ENCODE measurements around the gene SFXN4.

The SFXN4 gene, protein sequence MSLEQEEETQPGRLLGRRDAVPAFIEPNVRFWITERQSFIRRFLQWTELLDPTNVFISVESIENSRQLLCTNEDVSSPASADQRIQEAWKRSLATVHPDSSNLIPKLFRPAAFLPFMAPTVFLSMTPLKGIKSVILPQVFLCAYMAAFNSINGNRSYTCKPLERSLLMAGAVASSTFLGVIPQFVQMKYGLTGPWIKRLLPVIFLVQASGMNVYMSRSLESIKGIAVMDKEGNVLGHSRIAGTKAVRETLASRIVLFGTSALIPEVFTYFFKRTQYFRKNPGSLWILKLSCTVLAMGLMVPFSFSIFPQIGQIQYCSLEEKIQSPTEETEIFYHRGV

DNA sequence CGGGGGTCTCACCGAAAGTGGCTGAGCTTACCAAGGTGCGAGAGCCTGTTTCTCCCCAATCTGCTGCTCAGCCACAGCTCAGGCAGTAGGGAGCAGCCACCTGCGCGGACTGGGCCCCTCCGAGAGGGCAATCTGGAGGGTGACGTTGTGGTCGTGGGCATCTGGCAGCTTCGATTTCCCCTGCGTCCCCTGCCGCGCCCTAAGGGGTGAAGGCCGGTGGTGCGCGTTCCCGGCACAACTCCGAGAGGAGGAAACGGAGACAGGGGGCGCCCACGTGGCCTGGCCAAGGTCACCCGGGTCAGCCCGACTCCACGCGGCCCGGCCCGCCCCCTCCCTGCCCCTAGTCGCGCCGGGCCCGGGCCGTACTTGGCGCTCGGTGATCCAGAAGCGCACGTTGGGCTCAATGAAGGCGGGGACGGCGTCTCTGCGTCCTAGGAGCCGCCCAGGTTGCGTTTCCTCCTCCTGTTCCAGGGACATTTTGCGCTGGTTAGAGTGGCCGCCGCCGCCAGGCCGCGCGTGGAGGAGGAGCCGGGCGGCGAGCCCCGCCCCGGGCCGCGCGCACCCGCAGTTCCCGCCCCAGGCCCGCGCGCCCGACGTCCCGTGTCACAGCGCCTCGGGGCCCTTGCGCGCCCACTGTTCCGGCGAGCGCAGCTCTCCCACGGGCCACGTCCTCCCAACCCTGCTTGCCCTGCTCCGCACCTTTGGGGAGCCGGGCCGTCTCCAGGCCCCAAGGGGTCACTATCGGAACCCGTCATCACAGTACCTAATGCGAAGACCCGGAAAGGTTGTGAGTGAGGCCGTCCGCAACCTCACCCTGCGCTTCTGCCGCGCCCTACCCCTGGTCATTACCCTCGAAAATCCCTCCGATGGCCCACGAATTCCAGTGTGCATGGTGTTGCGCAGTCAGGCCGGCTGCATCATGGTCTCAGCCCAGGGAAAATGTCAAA, at the start of gene SFXN4:
Gene SFXN4, minus strand, starts transcription at position 544 of the 947 bp plus-strand sequence. Its CDS starts 67 bp downstream, at position 477.
- peak; percentile 55 to 71 (median 61) for DNase-seq (ENCODE audit: low read depth in 3 of 3)

DNA sequence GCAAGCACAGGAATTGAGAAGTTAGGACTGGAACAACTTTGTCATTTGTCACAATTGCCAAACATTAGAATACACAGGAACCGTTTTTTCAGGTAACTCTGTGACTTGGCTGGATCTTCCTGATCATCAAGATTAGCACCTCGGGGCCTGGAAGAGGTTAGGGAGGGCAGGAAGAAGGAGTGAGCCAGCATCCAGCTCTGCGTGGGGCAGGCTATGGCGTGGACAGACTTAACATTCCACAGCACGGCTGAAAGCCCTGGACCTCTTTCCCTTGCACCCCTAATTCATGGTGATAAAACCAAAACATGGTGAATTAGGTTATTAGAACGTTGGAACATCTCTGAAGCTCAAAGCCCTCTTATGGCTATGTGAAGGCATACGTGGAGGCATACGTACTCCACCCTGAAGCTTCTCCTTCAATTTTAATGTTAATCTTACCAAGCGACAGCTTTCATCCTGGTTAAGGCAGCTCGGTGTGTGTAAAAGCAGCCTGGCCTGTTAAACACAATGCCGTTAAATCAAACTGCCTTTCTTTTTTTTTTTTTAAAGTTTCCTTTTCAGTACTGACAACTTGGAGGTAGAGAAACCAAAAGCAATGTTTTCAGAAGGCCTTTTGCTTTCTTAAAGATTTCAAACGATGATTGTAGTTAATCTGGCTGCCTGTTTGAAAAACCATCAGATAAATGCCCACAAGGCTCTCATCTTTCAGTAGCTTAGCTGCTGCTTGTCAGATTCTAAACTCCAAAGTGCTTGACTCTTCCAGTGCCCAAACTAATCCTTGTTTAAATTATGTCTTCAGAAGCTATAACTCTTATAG, 46.3 kb upstream of the SFXN4 start:
- DNase-seq (ENCODE audit: low read depth in 3 of 3): no peak

DNA sequence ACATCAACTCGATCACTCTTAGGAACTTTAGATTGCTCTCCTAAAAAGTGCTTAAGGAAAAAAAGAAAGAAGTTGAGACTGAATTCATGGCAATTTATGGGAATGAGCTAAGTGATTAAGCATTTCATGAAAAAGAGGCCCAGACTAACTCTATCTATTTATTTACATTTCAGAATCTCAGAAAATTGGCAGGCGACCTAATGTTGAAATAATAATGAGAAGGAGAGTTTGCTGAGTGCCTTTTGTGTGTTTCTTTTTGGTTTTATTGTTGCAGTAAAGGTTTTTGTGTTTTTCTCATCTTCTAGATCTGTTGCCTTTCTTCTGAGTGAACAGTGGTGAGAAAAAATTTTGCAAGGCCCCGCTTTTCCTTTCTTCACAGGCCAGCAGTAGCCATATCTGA, 45.7 kb upstream of the SFXN4 start:
- no peak for DNase-seq (ENCODE audit: low read depth in 3 of 3)

DNA sequence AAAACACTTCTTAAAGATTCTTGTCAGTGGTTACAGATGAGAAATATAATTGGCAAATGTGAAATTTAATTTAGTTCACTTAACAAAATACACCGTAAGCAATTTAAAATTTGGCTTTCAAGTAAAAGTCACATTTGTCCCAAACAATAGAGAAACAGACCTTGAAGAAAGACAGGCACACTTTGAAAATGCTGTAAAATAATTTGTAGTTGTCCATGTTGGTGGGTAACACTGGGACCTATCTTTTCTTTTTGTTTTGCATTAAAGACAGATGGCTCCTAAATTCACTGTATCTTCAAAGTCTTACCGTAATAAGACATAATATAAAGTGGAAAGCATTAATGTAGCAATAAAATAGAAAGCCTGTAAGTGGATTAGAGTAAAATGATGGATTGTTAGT, 45.1 kb upstream of the SFXN4 start:
- no peak for DNase-seq (ENCODE audit: low read depth in 3 of 3)

DNA sequence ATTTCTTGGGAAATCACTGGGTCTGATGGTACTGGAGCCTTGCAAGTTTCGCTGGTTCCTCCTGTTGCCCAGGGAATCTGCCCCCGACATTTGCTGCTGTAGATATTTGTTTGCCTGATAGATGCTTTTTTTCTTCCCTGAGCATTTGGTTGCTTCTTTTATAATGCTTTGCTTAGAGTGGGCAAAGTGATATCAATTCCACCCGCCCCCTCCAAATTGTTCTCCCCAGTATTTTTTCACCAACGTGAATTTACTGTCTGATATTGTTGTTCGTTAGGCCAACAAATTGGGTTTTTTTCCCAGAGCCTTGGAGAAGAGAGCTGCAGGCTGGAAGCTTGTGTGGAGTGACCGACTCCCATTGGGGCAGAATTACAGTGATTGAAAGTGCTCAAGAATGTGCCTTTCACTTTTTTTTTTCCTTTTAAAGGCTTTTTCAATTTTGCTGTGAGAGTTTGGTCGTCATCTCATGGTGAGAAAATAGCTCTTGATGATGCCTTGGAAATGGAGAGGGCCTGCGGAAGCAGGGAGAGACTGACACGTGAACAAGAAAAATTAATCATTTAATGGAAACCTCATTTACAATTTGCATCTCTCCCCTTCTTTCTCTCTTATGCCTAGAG, 44.3 kb upstream of the SFXN4 start:
- DNase-seq (ENCODE audit: low read depth in 3 of 3): no peak

DNA sequence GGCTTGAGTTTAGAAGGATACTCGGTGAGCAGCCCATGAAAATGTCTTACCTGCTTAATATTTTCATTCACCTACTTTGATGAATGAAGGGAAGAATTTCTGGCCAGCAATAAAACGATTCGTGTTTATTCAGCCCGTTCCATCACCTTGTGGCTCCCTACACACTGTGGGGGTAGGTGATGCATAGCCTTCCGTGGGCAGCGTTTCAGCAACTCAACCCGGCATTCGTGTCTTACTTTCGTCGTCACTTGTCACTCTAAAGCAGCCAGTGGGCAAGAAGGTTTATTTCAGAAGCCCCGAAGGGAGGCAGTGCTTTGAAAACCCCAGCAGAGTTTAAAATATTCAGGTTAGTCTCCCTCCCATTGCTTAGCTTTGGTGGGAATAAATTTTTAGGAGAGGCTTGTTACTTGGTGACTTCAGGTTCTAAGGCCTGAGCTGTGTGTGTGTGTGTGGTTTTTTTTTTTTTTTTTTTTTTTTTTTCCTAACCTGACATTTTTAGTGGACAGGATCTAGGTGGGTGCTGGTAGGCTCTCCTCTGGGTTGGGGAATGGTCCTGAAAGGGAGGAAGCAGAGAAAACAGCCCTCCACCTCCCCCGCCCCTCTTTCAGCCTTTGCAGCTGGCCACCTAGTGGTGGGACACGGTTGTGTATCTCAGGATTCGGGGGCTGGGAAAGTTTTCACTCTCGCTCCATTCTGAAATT, 43.7 kb upstream of the SFXN4 start:
- peak; percentile 49 to 51 (median 50) for DNase-seq (ENCODE audit: low read depth in 3 of 3)

DNA sequence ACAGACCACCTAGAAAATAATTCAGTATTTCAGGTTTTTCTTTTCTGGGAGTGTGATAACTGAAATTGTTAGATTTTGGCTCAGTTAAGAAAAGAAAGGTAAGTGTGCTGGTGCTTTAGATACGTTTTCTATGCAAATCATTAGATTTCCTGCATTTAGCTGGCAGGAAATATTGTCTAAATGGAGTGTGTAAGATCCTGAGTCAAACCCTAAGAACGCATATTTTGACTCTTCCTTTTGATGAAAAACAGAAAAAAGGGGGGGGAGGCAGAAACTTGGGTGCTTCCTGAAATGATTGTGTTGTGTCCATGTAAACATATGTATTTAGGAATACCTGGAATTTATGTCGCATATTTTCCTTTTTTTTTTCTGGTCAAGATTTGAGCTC, 43.0 kb upstream of the SFXN4 start:
- no peak for DNase-seq (ENCODE audit: low read depth in 3 of 3)

DNA sequence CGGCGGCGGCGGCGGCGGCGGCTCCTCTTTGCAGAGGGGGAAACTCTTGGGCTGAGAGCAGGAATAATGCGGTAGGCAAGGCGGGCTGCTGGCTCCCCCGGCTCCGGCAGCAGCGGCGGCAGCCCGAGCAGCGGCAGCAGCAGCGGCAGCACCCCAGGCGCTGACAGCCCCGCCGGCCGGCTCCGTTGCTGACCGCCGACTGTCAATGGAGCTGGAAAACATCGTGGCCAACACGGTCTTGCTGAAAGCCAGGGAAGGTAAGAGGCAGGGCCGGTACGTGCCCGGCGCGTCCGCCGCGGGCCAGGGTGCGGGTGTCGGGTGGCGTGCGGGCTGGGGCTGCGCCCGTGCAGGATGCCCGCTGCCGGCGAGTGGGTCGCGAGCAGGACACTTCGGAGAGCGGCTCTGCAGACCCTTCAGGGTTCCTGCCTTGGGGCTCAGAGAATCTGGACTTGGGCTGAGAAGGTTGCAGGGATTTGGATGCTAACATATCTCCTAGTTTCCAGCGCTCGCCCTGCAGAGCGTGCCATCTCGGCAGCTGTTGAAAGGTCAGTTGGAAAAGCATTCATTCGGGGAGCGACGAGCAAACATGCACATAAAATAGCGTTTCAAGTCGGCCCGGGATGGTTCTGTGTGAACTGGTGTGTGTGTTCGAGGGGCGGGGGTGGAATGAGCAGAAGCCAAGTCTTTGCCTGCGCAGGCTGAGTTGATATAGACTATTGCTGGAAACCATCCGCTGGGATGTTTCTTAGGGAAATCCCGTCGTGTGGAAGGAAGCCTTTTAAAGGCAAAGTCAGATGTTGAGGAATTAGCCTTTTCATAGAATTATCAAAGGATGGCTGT, 42.4 kb upstream of the SFXN4 start:
- DNase-seq (ENCODE audit: low read depth in 3 of 3): no peak

DNA sequence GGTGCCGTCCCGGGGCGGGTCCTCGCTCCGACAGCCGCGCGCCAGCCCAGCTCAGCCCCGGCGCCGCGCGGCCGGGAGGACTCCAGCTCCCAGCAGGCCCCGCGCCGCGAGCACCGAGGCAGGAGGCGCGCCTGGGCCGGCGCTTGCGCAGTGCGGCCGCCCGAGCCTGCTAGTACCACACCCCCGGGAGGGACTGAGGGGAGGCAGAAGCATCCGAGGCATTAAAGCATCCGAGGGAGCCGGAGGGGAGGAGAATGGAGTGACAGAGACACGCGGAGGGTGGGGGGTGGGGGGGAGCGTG, 41.8 kb upstream of the SFXN4 start, which contains the start of gene GRK5:
Gene GRK5, plus strand, starts transcription at position 206 of the 301 bp plus-strand sequence. CDS start 347 bp downstream, outside the sequence.
- DNase-seq (ENCODE audit: low read depth in 3 of 3): peak; percentile 86 to 93 (median 88)

DNA sequence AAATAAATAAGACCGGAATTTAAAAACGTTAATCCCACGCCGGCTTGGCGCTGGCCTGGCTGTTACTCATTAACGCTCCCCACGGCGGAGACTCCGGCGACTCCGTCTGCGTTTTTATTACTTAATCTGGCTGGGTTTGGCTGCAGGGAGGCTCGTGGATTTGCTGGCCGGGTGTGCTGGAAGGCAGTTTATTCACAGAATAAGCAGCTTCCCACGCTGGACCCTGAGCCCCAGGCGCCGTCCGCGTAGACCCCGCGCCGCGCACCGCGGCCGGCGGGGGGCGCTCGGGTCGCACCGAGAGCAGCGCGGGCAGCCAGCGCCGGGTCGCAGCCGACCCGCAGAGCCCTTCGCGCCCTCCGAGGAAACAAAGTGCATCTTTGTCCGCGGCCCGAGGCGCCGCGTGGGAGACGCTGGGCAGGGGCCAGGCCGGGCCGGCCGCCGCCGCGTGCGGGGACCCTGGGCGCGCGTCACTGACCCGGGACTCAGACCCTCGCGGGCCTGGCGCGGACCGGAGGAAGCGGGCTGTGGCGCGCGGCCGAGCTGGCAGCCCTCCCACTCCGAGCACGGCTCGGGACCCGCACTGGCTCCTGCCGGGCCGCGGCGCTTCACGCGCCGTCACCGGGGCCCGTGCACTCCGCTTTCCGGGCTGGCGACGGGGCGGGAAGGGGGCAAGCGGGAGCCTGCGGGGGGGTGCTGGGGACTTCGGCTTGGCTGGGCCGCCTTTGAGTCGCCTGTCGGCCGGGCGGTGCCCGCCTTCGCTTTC, 41.3 kb upstream of the SFXN4 start:
- peak; percentile 34 to 58 (median 42) for DNase-seq (ENCODE audit: low read depth in 3 of 3)

DNA sequence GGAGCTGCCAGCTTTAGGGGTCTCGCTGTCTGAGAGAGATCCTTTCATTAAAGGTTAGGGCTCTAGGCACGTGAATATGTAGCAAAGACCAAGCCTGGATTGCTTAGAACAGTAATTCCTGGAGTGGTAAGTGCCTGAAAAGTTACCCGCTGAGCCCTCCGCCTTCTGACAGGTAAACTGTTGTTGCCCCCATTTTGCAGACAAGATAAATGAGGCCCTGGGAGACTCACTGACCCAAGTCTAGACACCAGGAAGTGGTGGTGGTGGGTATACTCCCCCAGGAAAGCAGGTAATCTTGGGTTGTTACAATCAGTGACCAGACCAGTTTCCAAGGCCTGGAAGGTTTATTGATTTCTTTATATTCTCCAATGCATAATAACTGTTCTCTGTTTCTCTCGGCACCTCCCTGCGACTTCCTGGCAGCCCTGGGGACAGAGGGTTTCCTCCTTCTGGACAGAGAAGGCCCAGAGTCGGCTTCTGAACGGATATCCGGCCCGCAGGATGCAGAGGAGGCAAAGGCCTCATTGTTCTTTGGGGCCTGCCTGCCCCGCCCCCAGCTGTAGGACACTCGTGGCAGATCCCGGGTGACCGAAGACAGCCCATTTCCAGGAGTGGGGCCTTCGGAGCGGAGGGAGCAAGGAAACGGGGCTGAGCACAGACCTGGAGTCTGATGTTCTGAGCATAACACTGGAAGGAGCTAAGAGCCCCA, 40.5 kb upstream of the SFXN4 start:
- DNase-seq (ENCODE audit: low read depth in 3 of 3): peak; percentile 17 to 32 (median 27)

DNA sequence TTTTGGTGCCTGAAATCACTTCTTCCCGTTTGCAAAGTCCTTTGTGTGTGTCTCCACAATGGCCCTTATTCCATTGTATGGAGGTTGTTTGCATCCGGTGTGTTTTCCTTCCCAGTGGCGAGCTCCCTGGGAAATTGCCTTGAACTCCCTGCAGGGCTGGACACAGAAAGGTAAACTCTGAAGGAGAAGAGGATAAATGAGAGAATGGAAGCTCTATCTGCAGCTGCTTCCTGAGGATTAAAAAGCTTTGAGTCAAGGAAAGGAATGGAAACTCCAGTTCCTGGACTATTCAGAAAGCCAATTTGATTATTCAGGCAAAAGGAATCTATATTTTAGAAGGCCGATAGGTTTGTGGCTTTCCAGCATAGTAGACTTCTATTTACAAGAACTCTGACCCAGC, 37.5 kb upstream of the SFXN4 start:
- no peak for DNase-seq (ENCODE audit: low read depth in 3 of 3)

DNA sequence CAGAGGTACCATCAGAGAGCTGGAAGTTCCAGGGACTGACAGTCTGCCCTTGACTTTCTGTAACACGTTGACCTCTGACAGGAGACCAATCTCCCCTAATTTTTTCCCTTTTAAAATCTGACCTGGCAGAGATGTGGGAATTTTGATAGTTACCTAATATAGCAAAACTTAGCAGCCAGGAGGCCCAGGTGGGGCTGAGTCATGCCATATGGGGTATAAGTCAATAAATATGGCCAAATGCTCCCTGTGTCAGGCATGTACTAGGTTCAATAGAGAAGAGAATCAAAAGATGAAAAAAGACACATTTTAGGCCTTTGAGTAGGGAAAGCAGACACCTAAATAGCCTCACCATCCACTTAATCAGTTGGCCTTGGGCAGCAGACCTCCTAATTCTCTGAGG, 35.7 kb upstream of the SFXN4 start:
- no peak for DNase-seq (ENCODE audit: low read depth in 3 of 3)

DNA sequence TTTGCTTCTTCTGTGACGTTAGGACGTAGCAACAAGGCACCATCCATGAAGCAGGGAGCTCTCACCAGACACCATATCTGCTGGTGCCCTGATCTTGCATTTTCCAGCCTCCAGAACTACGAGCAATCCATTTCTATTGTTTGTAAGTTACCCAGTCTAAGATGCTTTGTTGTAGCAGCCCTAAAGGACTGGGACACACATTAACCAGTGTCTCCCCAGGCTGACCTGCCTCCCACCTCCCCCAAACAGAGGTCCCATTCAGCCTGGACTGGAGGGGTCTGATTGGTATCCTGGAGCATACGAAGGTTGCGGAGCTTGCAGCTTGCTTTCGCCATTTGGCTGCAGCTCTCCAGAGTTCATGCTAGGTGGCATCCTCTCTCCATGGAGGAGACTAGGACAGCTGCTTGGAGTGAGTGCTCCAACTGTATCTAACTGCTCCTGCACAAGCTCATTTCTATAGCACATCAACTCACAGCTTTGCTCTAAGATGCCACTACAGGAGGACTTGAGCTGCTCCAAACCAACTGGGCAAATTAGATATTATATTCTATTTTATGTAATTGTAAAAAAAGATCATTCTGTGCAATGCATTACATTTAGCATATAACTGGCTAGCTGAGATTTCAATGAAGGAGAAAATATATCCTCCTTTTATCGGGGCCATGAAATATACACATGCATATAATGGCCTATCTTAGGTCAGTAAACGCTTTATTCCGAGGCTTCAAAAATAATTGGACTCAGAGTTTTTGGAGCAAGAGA, 33.9 kb upstream of the SFXN4 start:
- peak in 1 of 3 donors; percentile 16 for DNase-seq (ENCODE audit: low read depth in 3 of 3)

DNA sequence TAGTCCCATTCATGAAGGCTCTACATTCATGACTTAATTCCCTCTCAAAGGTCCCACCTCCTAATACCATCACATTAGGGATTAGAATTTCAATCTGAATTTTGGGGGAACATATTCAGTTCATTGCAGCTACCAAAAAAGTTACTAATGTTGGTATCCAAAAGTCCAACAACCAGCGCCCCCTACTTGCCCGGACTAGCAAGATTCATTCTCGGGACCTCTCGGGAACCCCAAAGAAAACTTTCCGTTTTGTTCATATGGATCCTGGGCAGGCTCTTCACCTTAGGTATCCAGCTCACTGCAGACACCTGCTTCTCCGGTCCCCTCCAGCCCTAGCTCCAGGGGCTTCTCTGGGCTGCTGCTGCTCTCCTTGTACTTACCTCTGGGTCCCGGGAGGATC, 32.9 kb upstream of the SFXN4 start:
- DNase-seq (ENCODE audit: low read depth in 3 of 3): no peak

DNA sequence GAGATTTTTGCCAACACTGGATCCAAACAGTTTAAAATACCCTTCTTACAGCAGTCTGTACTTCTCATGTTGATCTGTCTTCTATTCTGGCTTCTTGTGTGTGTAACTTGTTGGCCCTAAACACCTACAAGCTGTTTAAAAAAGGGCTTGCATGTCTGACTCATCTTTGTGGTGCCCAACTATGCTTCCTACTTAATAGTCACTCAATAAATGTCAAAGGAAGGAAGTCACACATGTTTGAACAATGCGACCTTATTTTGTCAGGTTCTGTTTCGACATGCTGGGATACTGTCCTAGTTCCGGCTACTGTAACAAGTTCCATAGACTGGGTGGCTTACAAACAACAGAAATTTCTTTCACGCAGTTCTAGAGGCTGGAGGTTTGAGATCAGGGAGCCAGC, 32.4 kb upstream of the SFXN4 start:
- DNase-seq (ENCODE audit: low read depth in 3 of 3): no peak

DNA sequence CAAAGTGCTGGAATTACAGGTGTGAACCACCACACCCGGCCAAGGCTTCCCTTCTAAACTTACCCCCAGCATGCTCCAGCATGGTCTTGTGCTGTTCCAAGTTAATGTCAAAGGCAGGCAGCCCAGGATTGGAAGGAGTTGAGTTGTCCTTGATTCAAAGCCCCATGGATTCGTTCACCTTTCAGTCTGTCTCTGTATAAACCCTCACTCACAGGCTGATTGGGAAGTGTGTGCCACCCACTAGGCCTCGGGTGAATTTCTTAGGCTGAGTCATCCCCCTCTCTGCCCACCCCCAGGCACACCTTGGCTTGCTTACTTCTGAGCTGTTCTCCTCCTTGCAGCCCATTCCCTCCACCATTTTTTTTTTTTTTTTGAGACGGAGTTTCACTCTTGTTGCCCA, 26.4 kb upstream of the SFXN4 start:
- peak in 1 of 3 donors; percentile 20 for DNase-seq (ENCODE audit: low read depth in 3 of 3)

Data from stimulated activated CD4-positive, alpha-beta T cell treated with anti-CD3 and anti-CD28 coated beads, TNF-alpha, amount 100 ng/mL, for 48 hours (primary cell).